Adrenal gland (tissue), 5 donors: ENCODE measurements around the gene ISOC1.

ENCODE experiments used
- CTCF ChIP-seq, 6 experiments: fragments of 450-650 bp in 4 of 6; fragments of 200-600 bp in 2 of 6; sonication (generic) in 1 of 6; IDR thresholded peaks; 1 replicate in 5 of 6; 2 replicates in 1 of 6; pipeline versions ENCODE4 v1.5.1 to v1.8.0; 2016 to 2021; ENCODE audit warnings: antibody characterized with exemption in 6 of 6, mild to moderate bottlenecking in 2 of 6, moderate library complexity in 1 of 6
- POLR2A ChIP-seq, 2 donors: fragments of 450-650 bp; IDR thresholded peaks; one replicate each; pipeline ENCODE4 v1.6.1; 2017; ENCODE audit warnings: antibody characterized with exemption in 2 of 2, mild to moderate bottlenecking in 2 of 2, moderate library complexity in 1 of 2
- donor health status: DM: no; HTN: no; CAD: no.

- no peak for TF ChIP-seq POLR2A (IDR thresholded peaks at IDR 0.05)
- no peak for TF ChIP-seq CTCF (IDR thresholded peaks at IDR 0.05)
Measured at GRCh38 chr5:129077433-129078075, 17.0 kb upstream of the ISOC1 start.
